Nephron (organoid): ENCODE data around the gene DYNAP.

Experiments used
- H3K27ac Mint-ChIP-seq, 3 experiments: 2 replicates each; pipeline ENCODE4 v1.8.0; 2020; ENCODE audit warnings: mixed read lengths in 3 of 3, mild to moderate bottlenecking in 2 of 3, moderate library complexity in 1 of 3
- H3K27me3 Mint-ChIP-seq: 2 replicates; pipeline ENCODE4 v1.8.0; 2021; ENCODE audit warnings: low read depth, mild to moderate bottlenecking, moderate library complexity, mixed read lengths
- H3K36me3 Mint-ChIP-seq: 2 replicates; pipeline ENCODE4 v1.8.0; 2020; ENCODE audit warnings: low read depth, mixed read lengths
- H3K4me1 Mint-ChIP-seq: 2 replicates; pipeline ENCODE4 v1.8.0; 2020; ENCODE audit warnings: mixed read lengths
- H3K4me3 Mint-ChIP-seq, 3 experiments: 2 replicates each; pipeline ENCODE4 v1.8.0; 2020; ENCODE audit warnings: mild to moderate bottlenecking in 3 of 3, mixed read lengths in 3 of 3, moderate library complexity in 2 of 3
- H3K9me3 Mint-ChIP-seq: 2 replicates; pipeline ENCODE4 v1.8.0; 2020; ENCODE audit warnings: mixed read lengths
- TF ChIP-seq, protein P1 (sequence below), 3 experiments: fragments of 200-600 bp; sonication (generic); IDR thresholded peaks; one replicate each; pipeline ENCODE4 v1.5.0; 2021; ENCODE audit warnings: antibody characterized with exemption in 3 of 3; ENCODE audit not compliant: unreplicated experiment in 3 of 3

The DYNAP gene

DNA sequence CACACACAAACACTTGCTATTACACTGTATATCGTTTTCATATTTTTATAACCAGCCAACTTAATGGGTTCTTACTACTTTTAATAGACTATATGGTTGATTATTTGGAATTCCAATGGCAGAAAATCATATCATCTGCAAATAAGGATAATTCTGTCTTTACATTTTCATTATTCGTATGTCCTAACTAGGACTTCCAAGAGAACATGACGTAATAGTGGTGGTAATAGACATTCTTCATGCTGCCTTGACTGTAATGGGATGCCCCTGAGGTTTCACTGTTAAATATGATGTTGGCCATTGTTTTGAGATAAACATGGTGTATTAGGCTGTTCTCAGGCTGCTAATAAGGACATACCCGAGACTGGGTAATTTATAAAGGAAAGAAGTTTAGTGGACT lies 45.2 kb downstream of the DYNAP start:
- TF ChIP-seq, protein P1, sequence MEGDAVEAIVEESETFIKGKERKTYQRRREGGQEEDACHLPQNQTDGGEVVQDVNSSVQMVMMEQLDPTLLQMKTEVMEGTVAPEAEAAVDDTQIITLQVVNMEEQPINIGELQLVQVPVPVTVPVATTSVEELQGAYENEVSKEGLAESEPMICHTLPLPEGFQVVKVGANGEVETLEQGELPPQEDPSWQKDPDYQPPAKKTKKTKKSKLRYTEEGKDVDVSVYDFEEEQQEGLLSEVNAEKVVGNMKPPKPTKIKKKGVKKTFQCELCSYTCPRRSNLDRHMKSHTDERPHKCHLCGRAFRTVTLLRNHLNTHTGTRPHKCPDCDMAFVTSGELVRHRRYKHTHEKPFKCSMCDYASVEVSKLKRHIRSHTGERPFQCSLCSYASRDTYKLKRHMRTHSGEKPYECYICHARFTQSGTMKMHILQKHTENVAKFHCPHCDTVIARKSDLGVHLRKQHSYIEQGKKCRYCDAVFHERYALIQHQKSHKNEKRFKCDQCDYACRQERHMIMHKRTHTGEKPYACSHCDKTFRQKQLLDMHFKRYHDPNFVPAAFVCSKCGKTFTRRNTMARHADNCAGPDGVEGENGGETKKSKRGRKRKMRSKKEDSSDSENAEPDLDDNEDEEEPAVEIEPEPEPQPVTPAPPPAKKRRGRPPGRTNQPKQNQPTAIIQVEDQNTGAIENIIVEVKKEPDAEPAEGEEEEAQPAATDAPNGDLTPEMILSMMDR (IDR thresholded peaks at IDR 0.05; ENCODE audit: unreplicated experiment in 3 of 3) = no peak
- Mint-ChIP-seq H3K36me3 (no peaks in the 10 kb centered on the region), H3K4me1 (no peaks in the 10 kb centered on the region), H3K9me3 (no peaks in the 10 kb centered on the region), H3K27ac (no peak overlapping the region), H3K27me3 (no peaks in the 10 kb centered on the region), H3K4me3 (no peak overlapping the region)

GRCh38 chr18:54641734-54642133 lies 50.7 kb downstream of the DYNAP start:
- H3K4me3 Mint-ChIP-seq = no peak overlapping the region

GRCh38 chr18:54647176-54647575 lies 56.1 kb downstream of the DYNAP start:
- H3K27me3 Mint-ChIP-seq = no peaks in the 10 kb centered on the region
- TF ChIP-seq, protein P1 (IDR thresholded peaks at IDR 0.05; ENCODE audit: unreplicated experiment in 3 of 3) = peak; percentile 45 to 57 (median 50)
- no peaks in the 10 kb centered on the region for H3K36me3 Mint-ChIP-seq
- no peak overlapping the region for H3K27ac Mint-ChIP-seq
- H3K9me3 Mint-ChIP-seq = no peaks in the 10 kb centered on the region
- no peaks in the 10 kb centered on the region for H3K4me1 Mint-ChIP-seq
- H3K4me3 Mint-ChIP-seq = no peak overlapping the region

More at GRCh38 chr18:54641734-54642133, 50.7 kb downstream of the DYNAP start:
- TF ChIP-seq, protein P1 (IDR thresholded peaks at IDR 0.05; ENCODE audit: unreplicated experiment in 3 of 3) = no peak
- no peaks in the 10 kb centered on the region for H3K36me3 Mint-ChIP-seq
- H3K9me3 Mint-ChIP-seq = no peaks in the 10 kb centered on the region
- H3K4me1 Mint-ChIP-seq = no peaks in the 10 kb centered on the region
- no peak overlapping the region for H3K27ac Mint-ChIP-seq
- no peaks in the 10 kb centered on the region for H3K27me3 Mint-ChIP-seq
